ENCODE results near the gene NSUN6. TPM values are rescaled to one million over a fixed set of nuclear protein-coding genes. Genes with fewer than 3 reads are reported as not detected.
"Not testable (repeated sequence)": the region's sequence is repeated elsewhere in the genome, so short reads cannot be mapped to it uniquely, and the experiment has no call there.

Gene NSUN6
- total RNA-seq, 6 experiments from 2014 or later, result 3.7 to 6.0 (median 5.3) TPM

- DNase-seq, result no peak
- Mint-ChIP-seq H3K4me1 (ENCODE audit: low read depth) (peaks cover 27% of the 10 kb centered on the region), H3K36me3 (ENCODE audit: low read depth) (no peaks in the 10 kb centered on the region), H3K27ac (no peak overlapping the region), H3K9me3 (no peaks in the 10 kb centered on the region), H3K4me3 (no peak overlapping the region), H3K27me3 (ENCODE audit: insufficient read depth) (no peaks in the 10 kb centered on the region)
- TF ChIP-seq CTCF (IDR thresholded peaks at IDR 0.05), result no peak
Observed at GRCh38 chr10:18647945-18648344, 3.4 kb downstream of the NSUN6 start.

- no peak overlapping the region for H3K27ac Mint-ChIP-seq
- H3K27me3 Mint-ChIP-seq (ENCODE audit: insufficient read depth), result no peaks in the 10 kb centered on the region
- DNase-seq, result no peak
- no peak overlapping the region for H3K4me3 Mint-ChIP-seq
- no peaks in the 10 kb centered on the region for H3K36me3 Mint-ChIP-seq (ENCODE audit: low read depth)
- TF ChIP-seq CTCF (IDR thresholded peaks at IDR 0.05), result no peak
- peaks cover 24% of the 10 kb centered on the region for H3K4me1 Mint-ChIP-seq (ENCODE audit: low read depth)
- no peaks in the 10 kb centered on the region for H3K9me3 Mint-ChIP-seq
Observed at GRCh38 chr10:18647151-18647550, 4.2 kb downstream of the NSUN6 start.

- not testable (repeated sequence) for H3K27ac Mint-ChIP-seq; H3K4me3 Mint-ChIP-seq; H3K36me3 Mint-ChIP-seq (ENCODE audit: low read depth); H3K9me3 Mint-ChIP-seq; DNase-seq; H3K4me1 Mint-ChIP-seq (ENCODE audit: low read depth); H3K27me3 Mint-ChIP-seq (ENCODE audit: insufficient read depth)
Observed at GRCh38 chr10:18639719-18640118, 11.7 kb downstream of the NSUN6 start.

- H3K27me3 Mint-ChIP-seq (ENCODE audit: insufficient read depth); DNase-seq; H3K27ac Mint-ChIP-seq; H3K9me3 Mint-ChIP-seq; H3K4me1 Mint-ChIP-seq (ENCODE audit: low read depth); H3K4me3 Mint-ChIP-seq; H3K36me3 Mint-ChIP-seq (ENCODE audit: low read depth): not testable (repeated sequence)
Observed at GRCh38 chr10:18637400-18637799, 14.0 kb downstream of the NSUN6 start.

- Mint-ChIP-seq H3K4me1 (ENCODE audit: low read depth) (no peaks in the 10 kb centered on the region), H3K4me3 (no peak overlapping the region), H3K27me3 (ENCODE audit: insufficient read depth) (no peaks in the 10 kb centered on the region), H3K36me3 (ENCODE audit: low read depth) (no peaks in the 10 kb centered on the region), H3K27ac (no peak overlapping the region), H3K9me3 (no peaks in the 10 kb centered on the region)
- DNase-seq, result no peak
- TF ChIP-seq CTCF (IDR thresholded peaks at IDR 0.05), result no peak
Observed at GRCh38 chr10:18635995-18636394, 15.4 kb downstream of the NSUN6 start.

- not testable (repeated sequence) for H3K36me3 Mint-ChIP-seq (ENCODE audit: low read depth); DNase-seq; H3K4me3 Mint-ChIP-seq; H3K27ac Mint-ChIP-seq; H3K4me1 Mint-ChIP-seq (ENCODE audit: low read depth); H3K9me3 Mint-ChIP-seq; H3K27me3 Mint-ChIP-seq (ENCODE audit: insufficient read depth)
Observed at GRCh38 chr10:18632500-18632899, 18.9 kb downstream of the NSUN6 start.

GRCh38 chr10:18627452-18628018 is 23.9 kb downstream of the NSUN6 start:
- H3K27ac Mint-ChIP-seq, result peak overlapping the region; percentile 82
- H3K36me3 Mint-ChIP-seq (ENCODE audit: low read depth); H3K9me3 Mint-ChIP-seq; H3K27me3 Mint-ChIP-seq (ENCODE audit: insufficient read depth): not testable (repeated sequence)
- DNase-seq, result peak; percentile 45
- H3K4me1 Mint-ChIP-seq (ENCODE audit: low read depth), result peaks cover 21% of the 10 kb centered on the region
- peak overlapping the region; percentile 91 for H3K4me3 Mint-ChIP-seq

GRCh38 chr10:18625886-18626285 is 25.5 kb downstream of the NSUN6 start:
- TF ChIP-seq CTCF (IDR thresholded peaks at IDR 0.05), result no peak
- no peak for DNase-seq
- Mint-ChIP-seq H3K27me3 (ENCODE audit: insufficient read depth) (peaks cover 3% of the 10 kb centered on the region), H3K27ac (no peak overlapping the region), H3K9me3 (no peaks in the 10 kb centered on the region), H3K4me1 (ENCODE audit: low read depth) (peaks cover 21% of the 10 kb centered on the region), H3K36me3 (ENCODE audit: low read depth) (no peaks in the 10 kb centered on the region), H3K4me3 (no peak overlapping the region)

GRCh38 chr10:18623671-18624070 is 27.7 kb downstream of the NSUN6 start:
- not testable (repeated sequence) for H3K36me3 Mint-ChIP-seq (ENCODE audit: low read depth); H3K9me3 Mint-ChIP-seq; H3K4me3 Mint-ChIP-seq; H3K27me3 Mint-ChIP-seq (ENCODE audit: insufficient read depth)
- peak; percentile 10 for DNase-seq
- peak overlapping the region; percentile 58 for H3K27ac Mint-ChIP-seq
- peaks cover 21% of the 10 kb centered on the region for H3K4me1 Mint-ChIP-seq (ENCODE audit: low read depth)

Data from HFFc6 (cell line).